ENCODE measurements around the gene SH3GL2.

DNA sequence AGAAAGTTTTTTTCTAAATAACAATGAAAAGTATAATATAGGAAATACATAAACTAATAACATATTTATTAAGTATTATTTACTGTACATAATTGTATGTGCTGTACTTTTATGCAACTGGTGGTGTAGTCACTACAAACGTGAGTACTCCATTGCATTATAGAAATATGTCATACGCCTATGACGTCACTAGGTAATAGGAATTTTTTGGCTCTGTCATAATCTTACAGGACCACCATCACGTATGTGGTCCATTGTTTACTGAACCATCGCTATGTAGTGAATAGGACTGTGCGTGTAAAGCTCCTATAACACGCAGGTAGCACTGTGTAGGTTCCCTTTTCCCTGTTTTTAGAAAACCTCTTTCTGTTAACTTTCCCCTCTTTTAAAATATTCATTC is 255.0 kb downstream of the SH3GL2 start:
- TF ChIP-seq, protein P1, sequence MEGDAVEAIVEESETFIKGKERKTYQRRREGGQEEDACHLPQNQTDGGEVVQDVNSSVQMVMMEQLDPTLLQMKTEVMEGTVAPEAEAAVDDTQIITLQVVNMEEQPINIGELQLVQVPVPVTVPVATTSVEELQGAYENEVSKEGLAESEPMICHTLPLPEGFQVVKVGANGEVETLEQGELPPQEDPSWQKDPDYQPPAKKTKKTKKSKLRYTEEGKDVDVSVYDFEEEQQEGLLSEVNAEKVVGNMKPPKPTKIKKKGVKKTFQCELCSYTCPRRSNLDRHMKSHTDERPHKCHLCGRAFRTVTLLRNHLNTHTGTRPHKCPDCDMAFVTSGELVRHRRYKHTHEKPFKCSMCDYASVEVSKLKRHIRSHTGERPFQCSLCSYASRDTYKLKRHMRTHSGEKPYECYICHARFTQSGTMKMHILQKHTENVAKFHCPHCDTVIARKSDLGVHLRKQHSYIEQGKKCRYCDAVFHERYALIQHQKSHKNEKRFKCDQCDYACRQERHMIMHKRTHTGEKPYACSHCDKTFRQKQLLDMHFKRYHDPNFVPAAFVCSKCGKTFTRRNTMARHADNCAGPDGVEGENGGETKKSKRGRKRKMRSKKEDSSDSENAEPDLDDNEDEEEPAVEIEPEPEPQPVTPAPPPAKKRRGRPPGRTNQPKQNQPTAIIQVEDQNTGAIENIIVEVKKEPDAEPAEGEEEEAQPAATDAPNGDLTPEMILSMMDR (IDR thresholded peaks at IDR 0.05), result no peak
- TF ChIP-seq EZH2 (IDR thresholded peaks at IDR 0.05; ENCODE audit: borderline replicate concordance, insufficient read depth, low read depth, low read length, poor library complexity, severe bottlenecking), result no peak
